Glutamatergic neuron (in vitro differentiated cells): ENCODE results near the gene HBA1. TPM values are rescaled to one million over a fixed set of nuclear protein-coding genes. Genes with fewer than 3 reads are reported as not detected.

Experiments
- DNase-seq: peaks from one replicate; pipeline ENCODE4 v3.0.0; 2022
- H3K27ac Mint-ChIP-seq: one replicate; pipeline ENCODE4 v1.8.0; 2020; ENCODE audit warnings: mild to moderate bottlenecking, mixed read lengths, inconsistent platforms; ENCODE audit not compliant: unreplicated experiment
- H3K27me3 Mint-ChIP-seq: one replicate; pipeline ENCODE4 v1.8.0; 2020; ENCODE audit warnings: mild to moderate bottlenecking, moderate library complexity, mixed read lengths, inconsistent platforms; ENCODE audit not compliant: unreplicated experiment
- H3K36me3 Mint-ChIP-seq: one replicate; pipeline ENCODE4 v1.8.0; 2020; ENCODE audit warnings: mild to moderate bottlenecking, mixed read lengths, inconsistent platforms; ENCODE audit not compliant: unreplicated experiment
- H3K4me1 Mint-ChIP-seq: one replicate; pipeline ENCODE4 v1.8.0; 2020; ENCODE audit warnings: mild to moderate bottlenecking, low read depth, mixed read lengths, inconsistent platforms; ENCODE audit not compliant: unreplicated experiment
- H3K4me3 Mint-ChIP-seq: one replicate; pipeline ENCODE4 v1.8.0; 2020; ENCODE audit warnings: mild to moderate bottlenecking, mixed read lengths, inconsistent platforms; ENCODE audit not compliant: unreplicated experiment
- H3K9me3 Mint-ChIP-seq: one replicate; pipeline ENCODE4 v1.8.0; 2020; ENCODE audit warnings: mild to moderate bottlenecking, moderate library complexity, mixed read lengths, inconsistent platforms; ENCODE audit not compliant: unreplicated experiment
- CTCF ChIP-seq: fragments of 200-600 bp; sonication (generic); IDR thresholded peaks from one replicate; pipeline ENCODE4 v1.5.0; 2021; ENCODE audit not compliant: partially characterized antibody, unreplicated experiment
- total RNA-seq: library from RNA; stranded (reverse); fragmentation: NEBNext Ultra II Directional; extraction: Animal tissue kit (Norgen Biotek cat#: 25700); gene quantifications from one replicate; pipeline ENCODE4 v1.2.1, GENCODE V29; 2021; ENCODE audit not compliant: unreplicated experiment

The HBA1 gene
- total RNA-seq, 1 donor from 2014 or later = 1.5 TPM

- no peaks in the 10 kb centered on the region for H3K4me1 Mint-ChIP-seq
- H3K27ac Mint-ChIP-seq = no peak overlapping the region
- no peaks in the 10 kb centered on the region for H3K36me3 Mint-ChIP-seq
- DNase-seq = no peak
- H3K9me3 Mint-ChIP-seq = peaks cover 9% of the 10 kb centered on the region
- peaks cover 1% of the 10 kb centered on the region for H3K27me3 Mint-ChIP-seq
- no peak overlapping the region for H3K4me3 Mint-ChIP-seq
- no peak for TF ChIP-seq CTCF
These were observed 8.7 kb downstream of the HBA1 start for GRCh38 chr16:185213-185612.

- TF ChIP-seq CTCF = no peak
- Mint-ChIP-seq H3K4me1 (no peaks in the 10 kb centered on the region), H3K36me3 (no peaks in the 10 kb centered on the region), H3K27me3 (peaks cover 1% of the 10 kb centered on the region), H3K27ac (no peak overlapping the region), H3K4me3 (no peak overlapping the region), H3K9me3 (peaks cover 9% of the 10 kb centered on the region)
- no peak for DNase-seq
These were observed 9.2 kb downstream of the HBA1 start for GRCh38 chr16:185691-186090.

GRCh38 chr16:187330-187729 lies 10.8 kb downstream of the HBA1 start:
- H3K27ac Mint-ChIP-seq = no peak overlapping the region
- no peaks in the 10 kb centered on the region for H3K36me3 Mint-ChIP-seq
- TF ChIP-seq CTCF = no peak
- DNase-seq = no peak
- H3K9me3 Mint-ChIP-seq = peaks cover 4% of the 10 kb centered on the region
- peaks cover 7% of the 10 kb centered on the region for H3K27me3 Mint-ChIP-seq
- H3K4me1 Mint-ChIP-seq = no peaks in the 10 kb centered on the region
- no peak overlapping the region for H3K4me3 Mint-ChIP-seq

DNA sequence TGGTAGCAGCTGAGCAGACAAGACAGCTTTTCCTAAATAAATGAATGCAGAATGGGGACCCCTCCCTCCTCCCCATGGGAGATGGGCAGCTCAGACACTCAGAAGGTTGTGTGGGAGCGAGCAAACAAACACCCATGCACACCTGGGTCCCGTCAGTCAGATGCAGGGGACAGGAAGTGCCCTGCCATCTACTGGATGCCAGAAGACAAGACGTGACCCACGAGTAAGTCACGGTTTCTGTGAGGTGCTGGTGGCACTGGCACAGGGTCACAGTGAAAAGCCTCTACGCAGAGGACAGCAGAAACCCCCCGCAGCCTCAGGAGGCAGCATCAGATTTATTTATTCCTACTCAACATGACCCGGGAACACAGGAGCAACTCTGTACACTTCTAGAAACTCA lies 12.2 kb downstream of the HBA1 start:
- Mint-ChIP-seq H3K4me3 (no peak overlapping the region), H3K4me1 (no peaks in the 10 kb centered on the region), H3K27ac (no peak overlapping the region), H3K27me3 (peaks cover 9% of the 10 kb centered on the region), H3K9me3 (peaks cover 6% of the 10 kb centered on the region), H3K36me3 (no peaks in the 10 kb centered on the region)
- no peak for TF ChIP-seq CTCF
- no peak for DNase-seq

DNA sequence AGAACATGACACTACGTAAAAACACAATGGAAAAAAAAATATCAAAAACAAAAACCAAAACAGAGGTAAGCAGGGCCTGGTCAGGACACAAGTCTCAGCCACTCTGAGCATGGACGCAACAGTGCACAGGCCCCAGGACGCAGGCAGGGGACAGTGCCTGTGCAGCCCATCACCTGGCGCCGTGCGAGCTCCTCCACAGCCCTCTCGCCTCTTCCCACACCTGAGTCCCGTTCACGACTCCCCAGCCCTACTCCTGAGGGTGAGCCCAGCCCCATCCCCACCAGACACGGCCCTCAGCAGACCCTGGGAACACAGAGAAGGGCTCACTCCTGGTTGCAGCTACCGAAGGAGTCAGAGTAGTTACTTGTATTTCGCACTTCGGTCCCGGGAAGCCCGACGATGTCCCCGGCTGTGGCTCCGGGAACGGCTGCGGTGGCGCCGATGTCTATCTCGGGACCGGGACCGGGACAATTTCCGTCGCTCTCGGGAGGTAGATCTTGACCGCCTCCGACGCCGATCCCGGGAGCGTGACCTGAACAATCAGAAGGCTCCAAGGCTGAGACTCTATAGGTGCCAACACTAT lies 13.2 kb downstream of the HBA1 start:
- DNase-seq = no peak
- no peak for TF ChIP-seq CTCF
- peaks cover 9% of the 10 kb centered on the region for H3K27me3 Mint-ChIP-seq
- no peak overlapping the region for H3K27ac Mint-ChIP-seq
- H3K9me3 Mint-ChIP-seq = peaks cover 6% of the 10 kb centered on the region
- no peaks in the 10 kb centered on the region for H3K36me3 Mint-ChIP-seq
- H3K4me1 Mint-ChIP-seq = no peaks in the 10 kb centered on the region
- H3K4me3 Mint-ChIP-seq = no peak overlapping the region
